Mucosa of descending colon (tissue), 3 donors: ENCODE data around the gene TOPAZ1. TPM values are rescaled to one million over a fixed set of nuclear protein-coding genes. Genes with fewer than 3 reads are reported as not detected.

Source experiments
- ATAC-seq: fragments of 200-7000 bp; cut with Tn5 transposase; one replicate; pipeline ENCODE4 v1.9.1; 2020; ENCODE audit warnings: mild to moderate bottlenecking, moderate library complexity
- DNase-seq, 3 donors: peaks; one replicate each; pipeline ENCODE4 v3.0.0-alpha.2; 2020
- H3K36me3 ChIP-seq: fragments of 200-600 bp; one replicate; pipeline ENCODE4 v1.8.0; 2021; ENCODE audit warnings: low read depth, mild to moderate bottlenecking
- H3K4me1 ChIP-seq: fragments of 200-600 bp; one replicate; pipeline ENCODE4 v1.8.0; 2021; ENCODE audit warnings: low read depth, mild to moderate bottlenecking
- H3K4me3 ChIP-seq: fragments of 200-600 bp; one replicate; pipeline ENCODE4 v1.8.0; 2021; ENCODE audit warnings: mild to moderate bottlenecking
- H3K9me3 ChIP-seq: fragments of 200-600 bp; one replicate; pipeline ENCODE4 v1.8.0; 2021; ENCODE audit warnings: mild to moderate bottlenecking
- intact Hi-C, 2 donors: fragments of 100-400 bp; cut with DNase I in 1 of 2; cut with micrococcal nuclease in 1 of 2; formaldehyde crosslinking; loops; one replicate each; pipeline versions ENCODE4 v1.11.0 to v1.11.1; 2022; cut with DNase I, micrococcal nuclease
- total RNA-seq, 3 donors: library from RNA; stranded (reverse); fragmentation: NEBNext Ultra II Directional in 2 of 3; extraction: Animal tissue kit (Norgen Biotek cat#: 25700) in 2 of 3; gene quantifications; one replicate each; pipeline versions ENCODE4 v1.2.1 to v1.2.4, GENCODE V29; 2021 to 2023
- TF ChIP-seq, protein P1 (sequence below): fragments of 200-600 bp; IDR thresholded peaks from one replicate; pipeline ENCODE4 v1.8.0; 2022; ENCODE audit warnings: antibody characterized with exemption, mild to moderate bottlenecking
- donor health status: DM: no; HTN: no; CAD: no; lungs with moderate emphysema.
- donor health status: DM: no; HTN: no; CAD: no.
- donor health status: DM: no; HTN: yes; CAD: no.

TOPAZ1 gene
- total RNA-seq, 3 donors from 2014 or later: not detected

DNA sequence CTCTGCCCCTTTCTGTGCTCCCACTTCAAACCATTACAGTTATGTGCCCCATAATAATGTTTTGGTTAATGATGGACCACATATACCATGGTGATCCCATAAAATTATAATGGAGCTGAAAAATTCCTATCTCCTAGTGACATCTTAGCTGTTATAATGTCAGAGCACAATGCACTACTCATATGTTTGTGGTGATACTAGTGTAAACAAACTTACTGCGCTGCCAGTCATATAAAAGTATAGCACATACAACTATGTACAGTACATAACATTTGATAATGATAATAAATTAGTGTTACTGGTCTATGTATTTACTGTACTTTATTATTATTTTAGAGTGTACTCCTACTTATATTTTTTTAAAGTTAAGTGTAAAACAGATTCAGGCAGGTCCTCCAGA is 51.3 kb downstream of the TOPAZ1 start:
- no peak overlapping the region for H3K4me3 ChIP-seq
- H3K4me1 ChIP-seq: no peaks in the 10 kb centered on the region
- no peak for ATAC-seq
- TF ChIP-seq, protein P1, sequence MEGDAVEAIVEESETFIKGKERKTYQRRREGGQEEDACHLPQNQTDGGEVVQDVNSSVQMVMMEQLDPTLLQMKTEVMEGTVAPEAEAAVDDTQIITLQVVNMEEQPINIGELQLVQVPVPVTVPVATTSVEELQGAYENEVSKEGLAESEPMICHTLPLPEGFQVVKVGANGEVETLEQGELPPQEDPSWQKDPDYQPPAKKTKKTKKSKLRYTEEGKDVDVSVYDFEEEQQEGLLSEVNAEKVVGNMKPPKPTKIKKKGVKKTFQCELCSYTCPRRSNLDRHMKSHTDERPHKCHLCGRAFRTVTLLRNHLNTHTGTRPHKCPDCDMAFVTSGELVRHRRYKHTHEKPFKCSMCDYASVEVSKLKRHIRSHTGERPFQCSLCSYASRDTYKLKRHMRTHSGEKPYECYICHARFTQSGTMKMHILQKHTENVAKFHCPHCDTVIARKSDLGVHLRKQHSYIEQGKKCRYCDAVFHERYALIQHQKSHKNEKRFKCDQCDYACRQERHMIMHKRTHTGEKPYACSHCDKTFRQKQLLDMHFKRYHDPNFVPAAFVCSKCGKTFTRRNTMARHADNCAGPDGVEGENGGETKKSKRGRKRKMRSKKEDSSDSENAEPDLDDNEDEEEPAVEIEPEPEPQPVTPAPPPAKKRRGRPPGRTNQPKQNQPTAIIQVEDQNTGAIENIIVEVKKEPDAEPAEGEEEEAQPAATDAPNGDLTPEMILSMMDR: no peak
- no peak for DNase-seq
- no peaks in the 10 kb centered on the region for H3K36me3 ChIP-seq
- intact Hi-C loops: no loop called here
- no peaks in the 10 kb centered on the region for H3K9me3 ChIP-seq

DNA sequence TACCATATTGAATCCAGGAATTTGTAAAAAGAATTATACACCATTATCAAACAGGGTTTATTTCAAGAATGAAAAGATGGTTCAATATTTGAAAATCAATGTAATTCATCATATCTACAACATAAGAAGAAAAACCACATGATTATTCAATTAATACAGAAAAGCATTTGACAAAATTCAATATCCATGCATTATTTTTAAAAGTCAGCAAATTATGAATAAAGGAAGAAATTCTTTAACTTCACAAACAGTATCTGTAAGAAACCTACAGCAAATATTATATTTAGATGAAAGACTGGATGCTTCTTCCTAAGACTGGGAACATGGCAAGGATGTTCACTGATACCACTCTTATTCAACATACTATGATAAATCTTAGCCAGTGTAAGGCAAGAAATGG is 55.6 kb downstream of the TOPAZ1 start:
- DNase-seq (no peak), ATAC-seq (no peak)
- TF ChIP-seq, protein P1: no peak
- Histone ChIP-seq H3K9me3 (no peaks in the 10 kb centered on the region), H3K4me1 (no peaks in the 10 kb centered on the region), H3K4me3 (no peak overlapping the region), H3K36me3 (no peaks in the 10 kb centered on the region)
- intact Hi-C loops: no loop called here

DNA sequence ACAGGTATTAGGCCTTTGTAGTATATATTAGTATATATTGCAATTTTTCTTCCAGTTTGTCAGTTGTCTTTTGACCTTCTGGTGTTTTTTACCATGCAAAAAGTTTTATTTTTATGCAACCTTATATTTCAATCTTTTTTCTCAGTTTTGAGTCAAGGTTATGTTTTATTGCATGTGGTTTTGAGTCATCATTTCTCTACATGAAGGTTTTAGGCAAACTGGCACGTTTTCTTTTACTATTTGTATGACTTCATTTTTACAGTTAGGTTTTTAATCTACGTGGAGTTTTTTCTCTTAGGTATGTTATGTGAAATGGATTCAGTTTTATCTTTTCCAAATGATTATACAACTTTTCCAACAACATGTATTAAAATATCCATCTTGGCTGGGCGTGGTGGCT is 60.1 kb downstream of the TOPAZ1 start:
- intact Hi-C loops: no loop called here

DNA sequence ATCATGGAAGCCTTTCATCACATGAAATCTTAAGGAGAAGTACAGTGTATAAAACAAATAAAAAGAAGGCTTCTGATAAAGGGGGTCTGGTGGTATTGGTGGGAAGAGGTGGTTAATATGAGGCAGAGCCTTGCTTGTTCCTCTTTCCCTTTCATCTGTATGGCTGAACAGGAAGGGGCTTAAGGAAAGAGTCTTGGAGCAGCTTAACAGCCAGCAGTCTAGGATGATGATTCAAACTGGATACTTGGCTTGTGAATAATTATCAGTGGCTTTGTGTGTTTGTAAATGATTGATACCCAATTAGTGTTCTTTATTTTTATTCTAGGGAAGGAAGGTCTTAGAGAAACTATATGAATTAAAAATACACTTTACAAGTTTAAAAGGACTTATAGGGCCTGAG is 67.8 kb downstream of the TOPAZ1 start:
- H3K36me3 ChIP-seq: no peaks in the 10 kb centered on the region
- no peaks in the 10 kb centered on the region for H3K9me3 ChIP-seq
- DNase-seq: no peak
- H3K4me1 ChIP-seq: no peaks in the 10 kb centered on the region
- intact Hi-C loops: no loop called here
- no peak for ATAC-seq
- no peak overlapping the region for H3K4me3 ChIP-seq
- TF ChIP-seq, protein P1: no peak

More for the DNA sequence above, 60.1 kb downstream of the TOPAZ1 start:
- ATAC-seq: no peak
- Histone ChIP-seq H3K36me3 (no peaks in the 10 kb centered on the region), H3K9me3 (no peaks in the 10 kb centered on the region), H3K4me3 (no peak overlapping the region), H3K4me1 (no peaks in the 10 kb centered on the region)
- TF ChIP-seq, protein P1: no peak
- no peak for DNase-seq

DNA sequence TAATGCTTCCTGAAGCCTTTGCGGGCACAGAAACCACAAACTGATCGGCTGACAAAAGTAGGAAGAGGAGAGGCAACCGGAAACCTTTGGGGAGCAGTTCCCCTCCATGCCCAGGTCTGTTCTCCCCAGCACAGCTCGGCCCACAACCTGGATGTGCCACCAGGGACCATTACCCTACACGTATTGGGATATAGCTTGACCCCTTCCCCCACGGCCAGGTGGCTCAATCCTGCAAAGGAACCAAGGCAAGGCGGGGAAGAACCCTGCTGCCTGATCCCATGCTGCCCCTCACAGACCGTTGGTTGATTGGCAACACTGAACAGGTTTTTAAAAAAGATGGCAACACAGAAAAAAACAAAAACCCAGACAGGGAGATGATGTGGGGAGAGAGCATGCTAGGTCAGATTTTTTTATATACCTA is 77.2 kb downstream of the TOPAZ1 start:
- Histone ChIP-seq H3K4me3 (no peak overlapping the region), H3K36me3 (no peaks in the 10 kb centered on the region), H3K4me1 (no peaks in the 10 kb centered on the region), H3K9me3 (no peaks in the 10 kb centered on the region)
- intact Hi-C loops: no loop called here
- DNase-seq (no peak), ATAC-seq (no peak)
- TF ChIP-seq, protein P1: no peak

DNA sequence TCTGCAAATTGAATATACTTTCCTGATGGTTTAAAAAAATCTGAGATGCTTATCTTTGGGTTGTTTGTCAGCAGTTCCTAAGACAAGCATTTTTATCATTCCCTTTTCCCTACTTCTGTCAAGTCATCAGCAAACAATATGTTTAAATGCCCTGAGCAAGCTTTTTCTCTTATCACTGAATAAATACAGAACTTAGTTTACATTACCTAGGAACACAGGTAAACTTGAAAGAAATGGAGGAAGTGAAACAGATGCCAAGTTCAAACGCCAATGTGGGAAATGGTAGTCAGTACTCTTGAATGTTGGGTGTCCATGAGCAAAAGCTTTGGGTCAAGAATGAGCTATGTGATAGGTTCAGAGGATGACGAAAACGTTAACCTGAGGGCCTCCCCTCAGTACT is 79.6 kb downstream of the TOPAZ1 start:
- Histone ChIP-seq H3K36me3 (no peaks in the 10 kb centered on the region), H3K4me1 (no peaks in the 10 kb centered on the region), H3K4me3 (no peak overlapping the region), H3K9me3 (no peaks in the 10 kb centered on the region)
- TF ChIP-seq, protein P1: no peak
- ATAC-seq: peak; percentile 83
- intact Hi-C loops: no loop called here
- DNase-seq: peak in 1 of 3 donors; percentile 22
